Activated CD4-positive, alpha-beta T cell treated with anti-CD3 and anti-CD28 coated beads for 36 hours (primary cell): Measurements from ENCODE around the gene DPYD. TPM values are rescaled to one million over a fixed set of nuclear protein-coding genes. Genes with fewer than 3 reads are reported as not detected.
"Not testable (repeated sequence)": the region's sequence is repeated elsewhere in the genome, so short reads cannot be mapped to it uniquely, and the experiment has no call there.

Experiments used
- ATAC-seq: fragments of 200-7000 bp; cut with Tn5 transposase; one replicate; pipeline ENCODE4 v1.10.0; 2021; ENCODE audit warnings: mild to moderate bottlenecking, moderate library complexity
- CTCF ChIA-PET: fragments of 350-600 bp; sonication (Branson Sonifier 250); formaldehyde crosslinking; loops from one replicate; lab custom pipeline; 2021; ENCODE audit warnings: antibody characterized with exemption; lab: Charles Lee
- POLR2A ChIA-PET: fragments of 350-600 bp; sonication (Branson Sonifier 250); formaldehyde crosslinking; loops from one replicate; lab custom pipeline; 2021; ENCODE audit warnings: antibody characterized with exemption, inconsistent platforms; lab: Charles Lee
- DNase-seq: peaks from one replicate; pipeline ENCODE4 v3.0.0-alpha.2; 2020
- H3K27ac Mint-ChIP-seq: one replicate; pipeline ENCODE4 v1.8.0; 2021; ENCODE audit warnings: mixed read lengths
- H3K27me3 Mint-ChIP-seq: one replicate; pipeline ENCODE4 v1.8.0; 2021; ENCODE audit warnings: mixed read lengths
- H3K36me3 Mint-ChIP-seq: one replicate; pipeline ENCODE4 v1.8.0; 2021; ENCODE audit warnings: low read depth, mixed read lengths
- H3K4me1 Mint-ChIP-seq: one replicate; pipeline ENCODE4 v1.8.0; 2021; ENCODE audit warnings: mixed read lengths
- H3K4me3 Mint-ChIP-seq: one replicate; pipeline ENCODE4 v1.8.0; 2021; ENCODE audit warnings: mild to moderate bottlenecking, moderate library complexity, mixed read lengths
- H3K9me3 Mint-ChIP-seq: one replicate; pipeline ENCODE4 v1.8.0; 2021; ENCODE audit warnings: low read depth, mixed read lengths
- intact Hi-C, 2 experiments: fragments of 100-400 bp; cut with DNase I in 1 of 2; cut with micrococcal nuclease in 1 of 2; formaldehyde crosslinking; loops; one replicate each; pipeline versions ENCODE4 v1.14.2 to v1.15.1; 2022 to 2024; cut with DNase I, micrococcal nuclease
- total RNA-seq, 2 experiments: library from RNA; stranded (reverse); gene quantifications; one replicate each; pipeline ENCODE4 v1.2.3, GENCODE V29; 2021

DPYD gene
- total RNA-seq, 2 experiments from 2014 or later, result 6.8 to 7.1 TPM

DNA sequence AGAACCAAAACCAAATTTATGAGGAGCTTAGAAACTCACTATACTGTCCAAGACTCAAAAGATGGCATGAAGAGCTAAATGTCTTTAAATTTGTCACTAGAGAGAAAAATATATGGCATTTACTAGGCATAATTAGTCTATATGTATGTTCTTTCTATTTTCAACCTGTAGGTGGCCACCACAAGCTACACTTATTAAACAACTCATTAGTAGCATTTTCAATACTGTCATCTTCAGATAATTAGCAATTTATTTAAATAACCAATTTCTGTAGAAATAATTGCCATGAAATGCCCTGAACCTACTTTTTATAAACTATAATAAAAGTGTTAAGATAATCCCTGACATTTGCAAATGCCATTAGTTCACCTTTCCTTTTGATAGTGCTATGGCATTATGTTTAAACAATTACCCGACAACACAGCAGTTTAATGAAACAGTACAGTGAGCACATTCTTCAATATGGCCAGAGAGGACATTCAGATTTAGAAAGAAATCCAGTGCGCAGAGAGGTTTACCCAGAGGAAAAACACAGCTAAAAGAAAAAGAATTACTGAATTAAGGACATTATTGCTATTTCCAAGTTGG, 676.8 kb downstream of the DPYD start:
- DNase-seq (no peak), ATAC-seq (no peak)
- intact Hi-C loops, result loop anchor here (1.0 to 10.0 kb wide), 3 partner anchors 576 to 808 kb away; no protein-coding TSS in a partner anchor
- Mint-ChIP-seq H3K4me3 (no peak overlapping the region), H3K27ac (no peak overlapping the region), H3K9me3 (peaks cover 3% of the 10 kb centered on the region), H3K36me3 (peaks cover 4% of the 10 kb centered on the region), H3K4me1 (no peaks in the 10 kb centered on the region), H3K27me3 (no peaks in the 10 kb centered on the region)
- ChIA-PET POLR2A (no interaction called here), CTCF (interaction anchor here (0.7 to 2.4 kb wide), 12 partner anchors 8 to 660 kb away, joined by 3 to 11 read pairs (median 3); no protein-coding TSS in a partner anchor)

DNA sequence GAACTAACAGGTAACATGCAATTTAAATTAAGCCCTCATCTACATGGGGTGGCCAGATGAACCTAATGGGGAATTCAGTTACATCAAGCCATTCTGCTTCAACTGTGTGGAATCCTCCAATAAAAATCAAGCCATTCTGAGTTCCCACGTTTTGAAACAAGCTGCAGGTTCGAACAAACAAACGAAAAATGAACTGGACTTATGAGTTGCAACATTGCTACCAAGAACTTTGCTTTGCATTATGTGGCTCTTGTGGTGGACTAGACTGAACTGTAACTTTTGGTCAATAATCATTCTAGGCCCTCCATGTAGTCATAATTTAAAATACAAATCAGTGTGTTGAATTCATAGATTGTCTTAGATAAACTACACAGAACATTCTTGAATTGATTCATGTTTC, 682.0 kb downstream of the DPYD start:
- Mint-ChIP-seq H3K4me1 (no peaks in the 10 kb centered on the region), H3K27me3 (no peaks in the 10 kb centered on the region), H3K4me3 (no peak overlapping the region), H3K27ac (no peak overlapping the region), H3K36me3 (peaks cover 6% of the 10 kb centered on the region), H3K9me3 (no peaks in the 10 kb centered on the region)
- intact Hi-C loops, result no loop called here
- DNase-seq (no peak), ATAC-seq (no peak)
- POLR2A ChIA-PET, result no interaction called here
- CTCF ChIA-PET, result no interaction called here

DNA sequence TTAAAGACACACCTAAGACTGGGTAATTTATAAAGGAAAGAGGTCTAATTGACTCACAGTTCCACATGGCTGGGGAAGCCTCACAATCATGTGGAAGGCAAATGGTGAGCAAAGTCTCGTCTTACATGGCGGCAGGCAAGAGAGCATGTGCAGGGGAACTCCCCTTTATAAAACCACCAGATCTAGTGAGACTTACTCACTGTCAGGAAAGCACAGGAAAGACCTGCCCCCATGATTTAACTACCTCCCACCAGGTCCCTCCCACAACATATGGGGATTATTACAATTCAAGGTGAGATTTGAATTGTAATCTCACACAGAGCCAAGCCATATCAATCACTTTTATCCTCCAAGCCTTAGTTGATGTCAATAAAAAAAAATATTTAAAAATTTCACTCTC, 689.5 kb downstream of the DPYD start:
- CTCF ChIA-PET, result interaction anchor here (1.0 kb wide), 1 partner anchor 12 kb away, joined by 3 read pairs; no protein-coding TSS in a partner anchor
- peak; percentile 71 for ATAC-seq
- H3K4me1 Mint-ChIP-seq, H3K9me3 Mint-ChIP-seq, intact Hi-C loops, H3K27me3 Mint-ChIP-seq, H3K4me3 Mint-ChIP-seq, H3K27ac Mint-ChIP-seq, POLR2A ChIA-PET: not testable (repeated sequence)
- H3K36me3 Mint-ChIP-seq, result peaks cover 36% of the 10 kb centered on the region
- peak; percentile 11 for DNase-seq

DNA sequence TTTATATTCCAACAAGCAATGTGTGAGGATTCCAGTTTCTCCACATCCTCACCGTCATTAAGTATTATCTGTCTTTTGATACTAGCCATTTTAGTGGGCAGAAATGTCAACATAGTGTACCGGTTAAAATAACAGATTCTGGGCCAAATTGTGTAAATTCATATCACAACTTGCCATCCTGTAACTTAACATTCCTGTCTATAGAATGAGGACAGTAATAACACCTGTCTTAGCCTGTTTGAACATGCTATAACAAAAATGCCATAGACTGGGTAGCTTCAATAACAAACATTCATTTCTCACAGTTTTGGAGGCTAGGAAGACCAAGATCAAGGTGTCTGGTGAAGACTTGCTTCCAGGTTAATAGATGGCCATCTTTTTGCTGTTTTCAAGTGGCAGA, 708.2 kb downstream of the DPYD start:
- H3K36me3 Mint-ChIP-seq, result peaks cover 3% of the 10 kb centered on the region
- intact Hi-C loops, result no loop called here
- DNase-seq, result no peak
- H3K4me1 Mint-ChIP-seq, result no peaks in the 10 kb centered on the region
- no peaks in the 10 kb centered on the region for H3K9me3 Mint-ChIP-seq
- POLR2A ChIA-PET, result no interaction called here
- no peak overlapping the region for H3K4me3 Mint-ChIP-seq
- H3K27me3 Mint-ChIP-seq, result no peaks in the 10 kb centered on the region
- H3K27ac Mint-ChIP-seq, result no peak overlapping the region
- no peak for ATAC-seq
- CTCF ChIA-PET, result no interaction called here

DNA sequence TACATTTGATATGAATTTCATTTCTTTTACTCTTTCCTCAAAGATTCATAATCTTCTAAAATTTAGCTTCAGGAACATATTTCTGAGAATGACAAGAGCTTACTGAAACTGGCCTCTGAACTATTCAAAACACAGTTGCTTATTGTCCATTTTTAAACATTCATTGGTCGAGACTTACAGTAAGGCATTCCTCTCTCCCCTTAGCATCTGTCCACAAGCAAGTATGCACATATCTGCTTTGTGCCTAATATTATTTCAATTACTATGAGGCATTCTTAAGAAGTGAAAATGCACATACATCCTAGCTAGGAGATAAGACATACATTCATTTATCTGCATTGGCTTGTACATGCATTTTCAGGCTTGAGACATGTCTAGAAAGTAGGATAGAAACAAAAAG, 710.5 kb downstream of the DPYD start:
- H3K27ac Mint-ChIP-seq, result no peak overlapping the region
- CTCF ChIA-PET, result interaction anchor here (1.7 kb wide), 1 partner anchor 71 kb away, joined by 5 read pairs; no protein-coding TSS in a partner anchor
- peaks cover 3% of the 10 kb centered on the region for H3K36me3 Mint-ChIP-seq
- no peaks in the 10 kb centered on the region for H3K9me3 Mint-ChIP-seq
- DNase-seq (no peak), ATAC-seq (no peak)
- H3K27me3 Mint-ChIP-seq, result no peaks in the 10 kb centered on the region
- POLR2A ChIA-PET, result no interaction called here
- H3K4me3 Mint-ChIP-seq, result no peak overlapping the region
- intact Hi-C loops, result no loop called here
- no peaks in the 10 kb centered on the region for H3K4me1 Mint-ChIP-seq

DNA sequence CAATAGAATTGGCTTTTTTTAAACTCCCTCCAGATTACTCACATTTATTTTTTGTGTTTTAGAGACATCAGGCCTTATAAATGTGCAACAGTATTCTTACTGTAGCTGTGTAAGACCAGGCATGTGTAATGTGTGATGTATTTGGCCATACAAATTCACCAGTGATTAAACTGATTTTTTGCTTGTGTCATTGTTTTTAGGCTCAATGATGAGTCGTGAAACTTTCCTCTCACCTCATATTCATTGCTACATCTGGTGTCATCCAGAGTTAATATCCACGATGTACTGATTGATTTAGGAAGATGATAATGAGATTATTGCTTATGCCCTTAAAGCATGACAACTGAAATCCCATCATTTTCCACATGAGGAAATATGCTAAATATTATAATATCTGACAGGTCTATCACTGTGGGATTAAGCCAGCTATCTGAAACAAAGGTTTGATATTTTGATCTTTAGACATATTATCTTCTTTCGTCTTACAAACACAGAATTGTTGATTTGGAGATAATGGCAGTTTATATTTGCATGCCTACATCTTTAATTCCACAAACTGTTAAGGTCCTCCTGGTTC, 711.4 kb downstream of the DPYD start:
- H3K4me1 Mint-ChIP-seq, result no peaks in the 10 kb centered on the region
- H3K9me3 Mint-ChIP-seq, result no peaks in the 10 kb centered on the region
- no peak overlapping the region for H3K27ac Mint-ChIP-seq
- H3K27me3 Mint-ChIP-seq, result no peaks in the 10 kb centered on the region
- ChIA-PET POLR2A (no interaction called here), CTCF (interaction anchor here (1.7 kb wide), 1 partner anchor 71 kb away, joined by 5 read pairs; no protein-coding TSS in a partner anchor)
- no peak for ATAC-seq
- intact Hi-C loops, result no loop called here
- H3K36me3 Mint-ChIP-seq, result no peaks in the 10 kb centered on the region
- H3K4me3 Mint-ChIP-seq, result no peak overlapping the region
- DNase-seq, result no peak

DNA sequence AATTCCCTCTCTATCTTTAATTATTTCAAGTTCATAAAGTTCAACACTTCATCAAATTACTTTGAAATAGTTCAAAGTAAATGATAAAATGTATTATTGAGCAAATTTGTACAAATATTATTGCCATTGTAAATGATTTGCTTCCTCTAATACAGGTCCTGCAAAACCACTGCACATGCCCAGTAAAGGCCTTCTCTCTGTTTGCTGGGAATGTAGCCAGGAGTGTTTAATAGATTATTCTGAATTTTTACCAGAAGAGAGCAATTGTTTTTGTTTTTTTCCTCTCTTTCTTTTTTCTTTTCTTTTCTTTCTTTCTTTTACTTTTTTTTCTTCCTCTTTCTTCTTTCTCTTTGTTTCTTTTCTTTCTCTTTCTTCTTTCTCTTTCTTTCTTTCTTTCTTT, 713.0 kb downstream of the DPYD start:
- no peak overlapping the region for H3K27ac Mint-ChIP-seq
- H3K36me3 Mint-ChIP-seq, result no peaks in the 10 kb centered on the region
- no peak for ATAC-seq

DNA sequence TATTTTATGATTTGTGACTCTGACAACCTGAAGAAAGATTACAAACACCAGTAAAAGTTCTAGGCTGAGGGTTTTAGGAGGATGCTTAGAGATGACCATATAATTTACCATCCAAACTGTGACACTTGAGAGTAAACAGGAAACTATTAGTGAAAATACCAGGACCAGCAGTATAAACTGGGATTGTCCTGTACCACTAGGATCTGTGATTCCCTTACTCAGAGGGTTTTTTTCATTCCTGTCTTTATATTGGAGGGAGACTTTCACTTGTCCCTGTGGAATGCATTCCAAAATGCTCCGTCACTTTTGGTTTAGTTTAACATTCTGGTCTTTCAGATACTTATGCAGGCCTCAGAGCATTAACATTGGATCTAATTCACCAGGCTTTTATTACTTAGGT, 716.4 kb downstream of the DPYD start:
- ATAC-seq, result no peak
- ChIA-PET POLR2A (no interaction called here), CTCF (no interaction called here)
- Mint-ChIP-seq H3K4me3 (no peak overlapping the region), H3K36me3 (no peaks in the 10 kb centered on the region), H3K27me3 (no peaks in the 10 kb centered on the region), H3K27ac (no peak overlapping the region), H3K9me3 (no peaks in the 10 kb centered on the region), H3K4me1 (no peaks in the 10 kb centered on the region)
- intact Hi-C loops, result no loop called here
- no peak for DNase-seq

More for the DNA sequence above, 713.0 kb downstream of the DPYD start:
- ChIA-PET CTCF (interaction anchor here (1.0 to 1.1 kb wide), 2 partner anchors 10 to 843 kb away, joined by 3 read pairs; no protein-coding TSS in a partner anchor), POLR2A (no interaction called here)
- Mint-ChIP-seq H3K9me3 (no peaks in the 10 kb centered on the region), H3K4me1 (no peaks in the 10 kb centered on the region), H3K27me3 (no peaks in the 10 kb centered on the region), H3K4me3 (no peak overlapping the region)
- DNase-seq, result no peak
- intact Hi-C loops, result no loop called here

DNA sequence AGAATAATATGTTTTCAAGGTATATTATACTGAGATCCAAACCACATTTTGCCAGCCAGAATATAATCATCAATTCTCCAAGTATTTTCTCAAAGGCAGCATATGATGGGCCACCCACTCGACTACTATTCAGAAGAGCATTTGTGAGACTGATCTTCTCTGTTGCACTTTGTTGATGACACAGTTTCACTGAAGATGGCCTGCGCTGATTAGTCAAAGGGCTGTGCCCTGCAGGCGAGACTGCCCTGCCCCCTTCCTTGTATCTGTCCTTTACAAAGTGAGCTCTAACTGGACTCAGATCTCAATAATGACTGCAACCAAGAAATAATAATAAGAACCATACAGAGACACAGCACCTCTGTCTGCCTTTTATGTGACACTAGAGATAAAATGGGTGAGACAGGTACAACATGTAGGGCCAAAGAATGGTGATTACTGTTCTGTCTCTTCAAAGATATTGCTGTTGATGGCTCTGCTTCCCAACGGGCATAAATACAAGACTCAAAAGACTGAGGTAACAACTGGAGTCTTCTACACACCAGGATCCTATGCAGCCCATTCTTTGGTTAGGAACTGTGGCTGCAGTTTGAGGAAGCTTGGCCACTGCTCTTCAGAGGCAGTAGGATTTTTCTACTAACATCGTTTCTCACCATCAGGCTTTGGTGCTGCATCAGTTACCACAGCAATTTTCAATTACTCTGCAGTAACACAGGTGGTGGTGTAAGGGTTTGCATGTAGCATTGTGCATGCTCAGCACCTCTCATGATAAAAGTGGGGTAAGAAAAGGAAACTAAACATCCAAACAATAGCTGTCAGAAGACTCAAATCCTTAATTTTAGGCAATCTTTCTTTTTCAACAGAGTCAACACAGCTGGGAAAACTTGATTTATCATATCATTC, 718.1 kb downstream of the DPYD start:
- H3K4me3 Mint-ChIP-seq, result no peak overlapping the region
- POLR2A ChIA-PET, result no interaction called here
- CTCF ChIA-PET, result no interaction called here
- intact Hi-C loops, result no loop called here
- H3K27ac Mint-ChIP-seq, result no peak overlapping the region
- no peaks in the 10 kb centered on the region for H3K4me1 Mint-ChIP-seq
- no peaks in the 10 kb centered on the region for H3K9me3 Mint-ChIP-seq
- no peaks in the 10 kb centered on the region for H3K27me3 Mint-ChIP-seq
- no peaks in the 10 kb centered on the region for H3K36me3 Mint-ChIP-seq
- no peak for ATAC-seq
- no peak for DNase-seq

DNA sequence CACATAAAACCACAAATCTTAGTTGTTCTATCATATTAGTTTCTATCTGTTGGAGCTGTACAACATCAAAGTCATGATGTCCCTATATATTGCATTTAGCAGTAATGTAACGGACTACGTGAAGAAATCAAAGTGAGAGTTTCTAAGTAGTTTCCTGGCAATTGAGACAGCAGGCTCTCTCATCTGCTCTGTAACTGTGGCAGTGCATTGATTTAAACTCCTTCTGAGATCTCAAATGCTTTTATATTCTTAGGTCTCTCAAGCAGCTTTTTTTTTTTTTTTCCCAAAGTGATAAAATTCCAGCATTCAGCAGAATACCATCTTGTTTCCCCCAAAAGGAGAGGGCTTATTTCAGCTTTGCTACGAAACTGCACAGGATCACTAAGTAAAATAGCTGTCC, 719.2 kb downstream of the DPYD start:
- Mint-ChIP-seq H3K27ac (no peak overlapping the region), H3K9me3 (no peaks in the 10 kb centered on the region), H3K4me1 (no peaks in the 10 kb centered on the region), H3K4me3 (no peak overlapping the region), H3K36me3 (no peaks in the 10 kb centered on the region), H3K27me3 (no peaks in the 10 kb centered on the region)
- POLR2A ChIA-PET, result interaction anchor here (0.6 kb wide), 1 partner anchor 56 kb away, joined by 3 read pairs; no protein-coding TSS in a partner anchor
- intact Hi-C loops, result no loop called here
- no peak for ATAC-seq
- CTCF ChIA-PET, result interaction anchor here (0.6 kb wide), 1 partner anchor 20 kb away, joined by 3 read pairs; no protein-coding TSS in a partner anchor
- DNase-seq, result no peak

DNA sequence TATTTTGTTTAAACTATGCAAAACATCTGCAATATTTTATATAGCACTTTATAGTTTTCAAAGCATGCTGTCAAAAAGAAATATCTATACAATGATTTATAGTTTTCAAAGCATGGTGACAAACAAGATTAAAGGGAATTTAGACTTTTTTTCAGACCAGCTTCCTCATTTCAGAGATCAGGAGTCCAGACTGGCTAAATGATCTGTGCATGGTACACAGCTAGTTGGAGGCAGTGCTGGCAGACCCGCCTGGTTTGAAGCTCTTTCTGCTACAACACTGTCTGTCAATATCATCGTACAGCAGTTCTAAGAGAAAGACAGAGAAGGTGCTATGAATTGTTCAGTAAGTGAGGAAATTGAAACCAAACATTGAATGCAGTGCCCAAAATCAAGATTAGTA, 720.2 kb downstream of the DPYD start:
- Mint-ChIP-seq H3K4me1 (no peaks in the 10 kb centered on the region), H3K9me3 (no peaks in the 10 kb centered on the region), H3K27ac (no peak overlapping the region), H3K4me3 (no peak overlapping the region), H3K27me3 (no peaks in the 10 kb centered on the region), H3K36me3 (no peaks in the 10 kb centered on the region)
- CTCF ChIA-PET, result no interaction called here
- DNase-seq (no peak), ATAC-seq (no peak)
- POLR2A ChIA-PET, result no interaction called here
- intact Hi-C loops, result no loop called here
